Measurements from ENCODE around the gene PLEKHA7.

The PLEKHA7 gene

GRCh38 chr11:16787035-16787742, 227.0 kb downstream of the PLEKHA7 start:
- no peak overlapping the region for H3K4me3 ChIP-seq (ENCODE audit: low read depth, low read length)
- no peak for TF ChIP-seq CTCF (conservative IDR thresholded peaks at IDR 0.05; ENCODE audit: low read depth, low read length)
- DNase-seq (ENCODE audit: low read depth): no peak

GRCh38 chr11:16786131-16786530, 228.1 kb downstream of the PLEKHA7 start:
- no peak overlapping the region for H3K4me3 ChIP-seq (ENCODE audit: low read depth, low read length)
- no peak for DNase-seq (ENCODE audit: low read depth)
- no peak for TF ChIP-seq CTCF (conservative IDR thresholded peaks at IDR 0.05; ENCODE audit: low read depth, low read length)

GRCh38 chr11:16785520-16786128, 228.6 kb downstream of the PLEKHA7 start:
- peak; percentile 95 for TF ChIP-seq CTCF (conservative IDR thresholded peaks at IDR 0.05; ENCODE audit: low read depth, low read length)
- DNase-seq (ENCODE audit: low read depth): peak; percentile 89
- no peak overlapping the region for H3K4me3 ChIP-seq (ENCODE audit: low read depth, low read length)

GRCh38 chr11:16784666-16785065, 229.5 kb downstream of the PLEKHA7 start:
- no peak for DNase-seq (ENCODE audit: low read depth)
- no peak overlapping the region for H3K4me3 ChIP-seq (ENCODE audit: low read depth, low read length)
- TF ChIP-seq CTCF (conservative IDR thresholded peaks at IDR 0.05; ENCODE audit: low read depth, low read length): no peak

GRCh38 chr11:16784097-16784496, 230.1 kb downstream of the PLEKHA7 start:
- TF ChIP-seq CTCF (conservative IDR thresholded peaks at IDR 0.05; ENCODE audit: low read depth, low read length): no peak
- no peak for DNase-seq (ENCODE audit: low read depth)
- H3K4me3 ChIP-seq (ENCODE audit: low read depth, low read length): no peak overlapping the region

GRCh38 chr11:16783321-16783801, 230.9 kb downstream of the PLEKHA7 start:
- DNase-seq (ENCODE audit: low read depth): no peak
- no peak overlapping the region for H3K4me3 ChIP-seq (ENCODE audit: low read depth, low read length)
- TF ChIP-seq CTCF (conservative IDR thresholded peaks at IDR 0.05; ENCODE audit: low read depth, low read length): no peak
